Muscle layer of duodenum (tissue), 2 donors: ENCODE data around the gene CRYBG1.

ENCODE experiments used
- H3K27ac ChIP-seq: one replicate; pipeline ENCODE4 v1.7.0; 2013; ENCODE audit warnings: mild to moderate bottlenecking, low read length
- H3K27me3 ChIP-seq: one replicate; pipeline ENCODE4 v1.7.0; 2013; ENCODE audit warnings: low read depth, mild to moderate bottlenecking, control low read depth, low read length
- H3K36me3 ChIP-seq, 2 donors: one replicate each; pipeline ENCODE4 v1.7.0; 2013; ENCODE audit warnings: low read length in 2 of 2, control low read depth in 1 of 2, mild to moderate bottlenecking in 1 of 2; ENCODE audit not compliant: insufficient read depth in 2 of 2, control insufficient read depth in 1 of 2
- H3K4me1 ChIP-seq, 2 donors: one replicate each; pipeline ENCODE4 v1.7.0; 2013; ENCODE audit warnings: low read length in 2 of 2, mild to moderate bottlenecking in 2 of 2, control low read depth in 1 of 2, moderate library complexity in 1 of 2; ENCODE audit not compliant: insufficient read depth in 2 of 2, control insufficient read depth in 1 of 2
- H3K4me3 ChIP-seq, 2 donors: one replicate each; pipeline ENCODE4 v1.7.0; 2013; ENCODE audit warnings: low read length in 2 of 2, low read depth in 1 of 2, mild to moderate bottlenecking in 1 of 2
- H3K9me3 ChIP-seq, 2 donors: one replicate each; pipeline ENCODE4 v1.7.0; 2013; ENCODE audit warnings: low read length in 2 of 2, control low read depth in 1 of 2, mild to moderate bottlenecking in 1 of 2; ENCODE audit not compliant: control insufficient read depth in 1 of 2
- donor health status: healthy.

The CRYBG1 gene

DNA sequence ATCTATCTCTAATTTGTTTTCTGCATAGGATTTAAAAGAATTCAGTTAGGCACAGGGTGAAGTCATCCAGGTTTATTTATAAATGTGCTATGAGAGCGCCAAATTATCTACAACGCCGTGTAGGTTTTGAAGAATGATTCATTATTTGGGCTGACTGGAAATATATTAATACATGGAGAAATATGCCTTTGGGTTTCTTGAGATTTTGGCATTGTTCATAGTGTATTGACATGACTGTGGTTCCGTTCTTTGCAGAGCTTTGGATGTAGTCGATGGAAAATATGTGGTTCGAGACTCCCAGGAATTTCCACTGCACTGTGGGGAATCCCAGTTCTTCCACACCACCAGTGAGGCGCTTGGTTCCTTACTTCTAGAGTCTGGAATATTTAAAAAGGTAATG lies 90.9 kb downstream of the CRYBG1 start:
- H3K4me3 ChIP-seq = no peak overlapping the region
- H3K9me3 ChIP-seq = no peaks in the 10 kb centered on the region
- no peak overlapping the region for H3K27ac ChIP-seq
- H3K4me1 ChIP-seq = no peaks in the 10 kb centered on the region
- H3K27me3 ChIP-seq = no peaks in the 10 kb centered on the region
- H3K36me3 ChIP-seq = no peaks in the 10 kb centered on the region

DNA sequence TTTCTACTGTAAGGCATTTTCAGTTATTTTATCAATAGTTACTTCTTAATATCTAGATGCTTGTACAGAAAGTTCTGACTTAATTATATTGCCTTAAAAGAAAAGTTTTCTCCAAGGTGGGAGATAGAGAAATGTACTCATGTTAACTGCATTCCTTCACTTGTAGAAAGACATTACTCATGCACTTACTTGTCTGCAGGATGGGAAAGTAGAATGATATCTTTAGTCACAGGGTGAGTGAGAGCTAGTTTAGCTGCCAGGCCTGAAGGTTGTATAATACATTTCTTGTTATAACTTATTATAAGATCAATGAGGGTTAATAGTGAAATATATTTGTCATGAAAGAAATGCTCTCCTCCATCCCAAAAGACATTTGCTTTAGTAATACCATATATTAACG lies 92.1 kb downstream of the CRYBG1 start:
- H3K4me3 ChIP-seq = no peak overlapping the region
- no peaks in the 10 kb centered on the region for H3K36me3 ChIP-seq
- no peaks in the 10 kb centered on the region for H3K27me3 ChIP-seq
- no peaks in the 10 kb centered on the region for H3K4me1 ChIP-seq
- no peak overlapping the region for H3K27ac ChIP-seq
- no peaks in the 10 kb centered on the region for H3K9me3 ChIP-seq

DNA sequence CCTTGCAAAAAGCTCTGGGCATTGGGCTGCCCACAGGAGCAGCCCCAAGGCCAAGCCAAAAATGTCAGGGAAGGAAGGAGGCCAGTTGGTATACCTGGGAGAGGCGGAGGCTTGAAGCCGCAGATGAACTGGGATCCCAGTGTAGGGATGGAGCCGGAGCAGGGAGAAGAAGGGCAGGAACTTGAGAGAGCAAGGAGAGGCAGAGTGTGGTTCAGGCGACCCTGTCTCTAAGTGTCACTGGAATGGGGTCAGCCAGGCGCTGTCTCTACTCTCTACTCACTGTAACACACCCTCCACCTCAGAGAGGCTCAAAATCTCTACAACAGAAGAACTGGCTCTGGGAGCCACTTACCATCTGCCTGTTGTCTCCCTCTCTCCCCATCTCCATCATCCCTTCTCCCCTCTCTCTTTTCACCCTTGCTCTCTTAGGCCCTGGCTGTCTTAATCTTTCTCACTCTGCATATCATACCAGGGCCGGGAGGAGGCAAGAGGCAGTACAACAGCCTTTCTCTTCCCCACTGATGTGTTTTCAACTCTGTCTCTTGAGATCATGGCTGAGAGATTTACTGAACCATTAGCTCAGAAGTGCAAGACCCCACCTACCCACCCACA lies 93.3 kb downstream of the CRYBG1 start:
- Histone ChIP-seq H3K4me1 (no peaks in the 10 kb centered on the region), H3K36me3 (no peaks in the 10 kb centered on the region), H3K27me3 (no peaks in the 10 kb centered on the region), H3K4me3 (no peak overlapping the region), H3K27ac (no peak overlapping the region), H3K9me3 (no peaks in the 10 kb centered on the region)

DNA sequence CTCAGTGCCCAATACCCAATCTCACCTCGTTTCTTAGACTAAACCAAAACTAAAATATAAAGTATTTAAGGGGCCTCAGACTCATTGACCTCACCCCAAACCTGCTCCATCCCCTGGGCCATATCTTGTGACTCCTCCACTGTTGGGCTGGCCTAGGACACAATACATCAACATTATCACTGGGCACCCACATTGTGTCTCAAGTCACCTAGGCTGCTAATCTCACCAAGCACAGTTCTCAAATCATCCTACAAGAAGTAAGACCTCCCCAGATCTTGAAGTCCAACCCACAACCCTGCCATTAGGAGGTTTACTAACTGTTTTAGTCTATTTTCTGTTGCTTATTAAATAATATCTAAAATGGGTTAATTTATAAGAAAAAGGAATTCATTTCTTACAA lies 96.2 kb downstream of the CRYBG1 start:
- Histone ChIP-seq H3K27me3 (no peaks in the 10 kb centered on the region), H3K36me3 (no peaks in the 10 kb centered on the region), H3K9me3 (no peaks in the 10 kb centered on the region), H3K4me1 (no peaks in the 10 kb centered on the region), H3K27ac (no peak overlapping the region), H3K4me3 (peak overlapping the region in 1 of 2 donors; percentile 41)

DNA sequence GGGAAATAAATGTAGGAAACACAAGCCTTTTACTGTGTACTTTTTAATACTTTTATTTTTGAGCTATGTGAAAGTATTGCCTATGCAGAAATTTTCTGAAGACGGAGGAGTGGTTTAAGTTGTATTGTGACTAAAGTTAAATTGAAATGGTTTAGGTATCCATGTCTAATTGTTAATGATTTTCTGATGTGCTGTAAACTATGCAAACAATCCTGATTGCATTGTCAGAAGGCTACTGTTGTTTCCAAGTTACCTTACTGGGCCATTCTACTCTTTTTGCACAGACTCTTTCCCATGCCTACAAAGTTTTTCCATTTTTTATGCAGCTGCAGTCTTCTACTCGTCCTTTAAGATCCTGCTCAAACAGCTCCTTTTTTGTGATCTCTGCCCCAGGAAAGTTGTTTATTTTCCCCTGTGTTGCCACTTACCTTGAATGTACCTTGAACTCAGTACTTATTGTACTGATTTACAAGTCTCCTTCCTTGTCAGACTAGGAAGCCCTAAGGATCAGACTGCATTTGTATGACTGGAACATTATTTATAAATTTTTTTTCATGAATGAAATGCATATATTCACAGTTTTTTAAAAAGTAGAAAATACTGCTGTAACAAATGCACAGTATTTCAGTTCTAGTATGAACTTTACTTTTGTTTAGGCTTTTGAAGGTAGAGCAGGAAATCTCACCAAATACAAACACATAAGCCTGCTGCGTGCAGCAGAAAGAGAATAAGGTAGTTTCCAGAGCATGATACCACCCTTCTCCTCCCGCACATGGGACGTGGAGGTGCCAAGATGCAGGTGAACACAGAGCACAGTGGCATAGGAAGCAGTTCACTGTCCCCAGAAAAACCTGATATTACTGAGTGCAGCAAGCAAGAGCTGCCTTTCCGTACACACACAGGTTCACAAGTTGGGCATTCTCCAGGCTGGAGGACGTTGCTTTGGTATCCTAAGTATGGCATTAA lies 97.8 kb downstream of the CRYBG1 start:
- no peaks in the 10 kb centered on the region for H3K27me3 ChIP-seq
- H3K4me3 ChIP-seq = no peak overlapping the region
- H3K27ac ChIP-seq = no peak overlapping the region
- no peaks in the 10 kb centered on the region for H3K4me1 ChIP-seq
- no peaks in the 10 kb centered on the region for H3K9me3 ChIP-seq
- H3K36me3 ChIP-seq = no peaks in the 10 kb centered on the region

DNA sequence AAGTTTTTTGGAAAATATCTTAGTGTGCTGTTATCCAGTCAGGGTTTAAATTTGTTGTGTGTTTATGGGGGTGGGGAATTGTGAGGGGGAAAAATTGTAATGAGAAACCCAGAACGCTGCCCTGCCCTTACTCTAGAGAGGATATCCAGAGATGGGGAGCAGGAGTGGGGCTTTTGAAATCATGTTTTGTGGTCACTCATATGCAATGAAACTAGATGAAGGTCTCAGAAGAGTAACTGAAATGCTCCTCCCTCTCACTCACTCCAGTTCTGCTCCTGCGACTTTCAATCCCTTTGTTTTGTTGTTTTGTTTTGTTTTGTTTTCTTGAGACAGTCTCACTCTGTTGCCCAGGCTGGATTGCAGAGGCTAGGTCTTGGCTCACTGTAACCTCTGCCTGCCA lies 100.0 kb downstream of the CRYBG1 start:
- H3K27me3 ChIP-seq = no peaks in the 10 kb centered on the region
- no peaks in the 10 kb centered on the region for H3K4me1 ChIP-seq
- no peaks in the 10 kb centered on the region for H3K36me3 ChIP-seq
- no peak overlapping the region for H3K4me3 ChIP-seq
- H3K27ac ChIP-seq = no peak overlapping the region
- no peaks in the 10 kb centered on the region for H3K9me3 ChIP-seq

DNA sequence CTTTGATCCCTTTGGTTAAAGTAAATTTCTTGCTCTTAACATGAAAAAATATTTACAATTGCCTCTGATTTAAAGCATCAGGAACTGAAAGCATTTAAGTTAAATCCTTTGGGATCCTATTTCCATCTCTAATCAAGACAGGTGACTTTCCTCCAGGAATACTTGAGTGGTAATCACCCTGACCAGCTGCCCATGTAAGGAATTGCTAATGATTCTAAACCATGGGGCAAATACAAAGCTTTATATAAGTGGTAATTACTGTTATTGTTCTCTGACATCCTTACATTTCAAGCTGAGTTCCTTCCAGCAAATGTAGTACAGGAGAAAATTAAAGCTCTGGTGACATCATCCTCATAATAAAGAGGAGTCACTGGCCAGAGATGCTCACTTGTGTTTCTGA lies 100.6 kb downstream of the CRYBG1 start:
- no peaks in the 10 kb centered on the region for H3K36me3 ChIP-seq
- H3K27me3 ChIP-seq = no peaks in the 10 kb centered on the region
- no peaks in the 10 kb centered on the region for H3K4me1 ChIP-seq
- H3K4me3 ChIP-seq = no peak overlapping the region
- no peaks in the 10 kb centered on the region for H3K9me3 ChIP-seq
- no peak overlapping the region for H3K27ac ChIP-seq

DNA sequence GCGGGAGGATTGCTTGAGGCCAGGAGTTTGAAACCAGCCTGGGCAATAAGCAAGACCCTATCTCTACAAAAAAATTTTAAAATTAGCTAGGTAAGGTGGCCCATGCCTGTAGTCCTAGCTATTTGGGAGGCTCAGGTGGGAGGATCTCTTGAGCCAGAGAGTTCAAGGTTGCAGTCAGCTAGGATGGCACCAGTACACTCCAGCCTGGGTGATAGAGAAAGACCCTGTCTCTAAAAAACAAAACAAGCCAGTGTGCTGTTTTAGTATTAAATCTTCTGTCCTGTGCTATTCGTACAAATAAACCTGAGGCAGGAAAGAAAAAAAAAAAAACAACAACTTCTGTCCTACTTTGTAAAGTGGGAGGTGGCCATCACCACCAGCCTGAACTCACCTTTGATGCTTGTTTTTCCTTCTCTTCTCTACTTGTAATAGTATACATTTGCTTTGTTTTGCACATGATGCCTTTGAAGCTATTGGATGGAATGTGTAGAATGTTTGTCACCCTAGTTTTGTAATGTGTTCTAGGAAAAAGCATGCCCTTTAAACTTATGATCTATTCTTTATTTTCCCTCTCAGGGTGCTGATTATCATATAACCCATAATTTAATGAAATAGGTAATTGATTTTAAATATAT lies 102.5 kb downstream of the CRYBG1 start:
- Histone ChIP-seq H3K36me3 (no peaks in the 10 kb centered on the region), H3K27ac (no peak overlapping the region), H3K9me3 (no peaks in the 10 kb centered on the region), H3K27me3 (no peaks in the 10 kb centered on the region), H3K4me3 (no peak overlapping the region), H3K4me1 (no peaks in the 10 kb centered on the region)

DNA sequence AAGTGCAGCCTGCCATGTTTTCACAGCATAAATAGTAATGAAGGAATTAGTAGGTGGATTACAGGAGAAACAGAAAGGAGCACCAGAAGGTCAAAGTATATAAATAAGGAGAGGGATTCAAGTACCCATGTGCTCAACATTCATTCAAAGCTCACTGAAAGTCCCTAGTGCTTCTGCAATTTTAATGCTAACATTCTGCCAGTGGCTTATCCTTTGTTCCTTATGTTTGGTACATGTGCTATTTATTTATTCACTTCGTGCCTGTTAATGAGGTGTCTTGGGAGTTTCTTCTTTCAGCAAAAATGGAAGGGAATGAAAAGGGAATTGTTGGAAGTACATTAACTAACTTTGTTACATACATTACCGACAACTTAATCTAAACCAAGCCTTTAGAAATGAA lies 105.7 kb downstream of the CRYBG1 start:
- no peaks in the 10 kb centered on the region for H3K36me3 ChIP-seq
- no peaks in the 10 kb centered on the region for H3K9me3 ChIP-seq
- H3K27ac ChIP-seq = no peak overlapping the region
- no peak overlapping the region for H3K4me3 ChIP-seq
- H3K27me3 ChIP-seq = no peaks in the 10 kb centered on the region
- H3K4me1 ChIP-seq = no peaks in the 10 kb centered on the region

DNA sequence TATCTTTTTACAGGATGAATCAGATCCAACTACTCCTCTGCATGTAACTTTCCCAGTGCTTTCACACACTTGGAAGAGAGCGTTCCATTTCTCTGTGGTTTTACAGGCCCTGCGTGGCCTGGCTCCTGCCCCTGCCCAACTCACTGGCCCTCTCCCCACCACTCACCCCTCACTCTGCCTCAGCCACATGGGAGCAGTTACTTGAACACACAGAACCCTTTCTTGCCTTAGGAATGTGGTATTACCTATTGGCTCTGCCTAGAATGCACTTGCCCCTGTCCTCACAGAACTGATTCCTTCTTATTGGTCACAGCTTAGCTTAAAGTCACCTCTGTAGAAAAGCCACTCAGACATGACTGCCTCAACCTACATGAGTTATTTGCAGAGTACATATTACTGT lies 108.4 kb downstream of the CRYBG1 start:
- H3K27me3 ChIP-seq = no peaks in the 10 kb centered on the region
- no peaks in the 10 kb centered on the region for H3K36me3 ChIP-seq
- no peaks in the 10 kb centered on the region for H3K9me3 ChIP-seq
- H3K27ac ChIP-seq = no peak overlapping the region
- no peak overlapping the region for H3K4me3 ChIP-seq
- H3K4me1 ChIP-seq = no peaks in the 10 kb centered on the region

DNA sequence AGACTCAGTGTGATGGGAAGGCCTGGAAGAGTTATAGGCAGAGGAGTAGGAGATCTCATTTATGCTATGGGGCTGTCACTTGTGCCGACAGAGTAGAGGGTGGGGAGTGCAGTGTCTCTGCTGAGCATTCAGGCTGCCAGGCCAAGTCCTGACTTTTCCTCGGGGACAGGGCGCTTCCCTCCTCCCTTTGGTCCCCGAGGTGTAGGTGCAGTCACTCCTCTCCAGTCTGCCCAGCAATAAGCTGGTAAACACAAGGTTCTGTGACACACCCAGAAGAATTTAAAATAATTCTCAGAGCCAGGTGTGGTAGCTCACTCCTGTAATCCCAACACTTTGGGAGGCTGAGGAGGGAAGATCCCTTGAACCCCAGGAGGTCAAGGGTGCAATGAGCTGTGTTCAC lies 109.4 kb downstream of the CRYBG1 start:
- Histone ChIP-seq H3K36me3 (no peaks in the 10 kb centered on the region), H3K9me3 (no peaks in the 10 kb centered on the region), H3K27ac (no peak overlapping the region), H3K4me1 (no peaks in the 10 kb centered on the region), H3K4me3 (no peak overlapping the region), H3K27me3 (no peaks in the 10 kb centered on the region)
